CD4-positive, CD25-positive, alpha-beta regulatory T cell (primary cell): ENCODE data around the gene TSHR. TPM values are rescaled to one million over a fixed set of nuclear protein-coding genes. Genes with fewer than 3 reads are reported as not detected.

Experiments
- ATAC-seq, 2 donors: fragments of 150-1000 bp; cut with Tn5 transposase; one replicate each; pipeline ENCODE4 v1.10.0; 2021; ENCODE audit warnings: low read depth in 2 of 2, moderate number of reproducible peaks in 2 of 2, moderate library complexity in 1 of 2
- DNase-seq, 3 donors: peaks; one replicate each; pipeline versions ENCODE4 v3.0.0 to v3.0.0-alpha.2; 2012 to 2022; ENCODE audit warnings: mixed read lengths in 1 of 3
- H3K27ac ChIP-seq: one replicate; pipeline ENCODE4 v1.7.0; 2013; ENCODE audit warnings: mild to moderate bottlenecking, low read length; ENCODE audit not compliant: insufficient read depth, poor library complexity, severe bottlenecking
- H3K27me3 ChIP-seq: one replicate; pipeline ENCODE4 v1.7.0; 2013; ENCODE audit warnings: low read length; ENCODE audit not compliant: control insufficient read depth, insufficient read depth
- H3K36me3 ChIP-seq: one replicate; pipeline ENCODE4 v1.7.0; 2013; ENCODE audit warnings: mild to moderate bottlenecking, low read length, moderate library complexity; ENCODE audit not compliant: control insufficient read depth, insufficient read depth
- H3K4me1 ChIP-seq: 2 replicates; pipeline ENCODE4 v1.7.0; 2013; ENCODE audit warnings: mild to moderate bottlenecking, low read length; ENCODE audit not compliant: insufficient read depth, control insufficient read depth, poor library complexity, severe bottlenecking
- H3K4me3 ChIP-seq: one replicate; pipeline ENCODE4 v1.7.0; 2013; ENCODE audit warnings: low read depth, mild to moderate bottlenecking, low read length, moderate library complexity
- H3K9me3 ChIP-seq, 2 experiments: 1 replicate in 1 of 2; 2 replicates in 1 of 2; pipeline ENCODE4 v1.7.0; 2013; ENCODE audit warnings: low read length in 2 of 2, mild to moderate bottlenecking in 1 of 2, moderate library complexity in 1 of 2; ENCODE audit not compliant: control insufficient read depth in 2 of 2
- H3K27ac Mint-ChIP-seq, 3 donors: one replicate each; pipeline ENCODE4 v1.8.0; 2020 to 2022; ENCODE audit warnings: mild to moderate bottlenecking in 3 of 3, mixed read lengths in 3 of 3, moderate library complexity in 2 of 3
- H3K27me3 Mint-ChIP-seq: one replicate; pipeline ENCODE4 v1.8.0; 2022; ENCODE audit warnings: mild to moderate bottlenecking, mixed read lengths
- H3K36me3 Mint-ChIP-seq: one replicate; pipeline ENCODE4 v1.8.0; 2020; ENCODE audit warnings: mixed read lengths
- H3K4me1 Mint-ChIP-seq, 4 donors: one replicate each; pipeline ENCODE4 v1.8.0; 2020 to 2022; ENCODE audit warnings: mixed read lengths in 4 of 4, mild to moderate bottlenecking in 1 of 4
- H3K4me3 Mint-ChIP-seq, 4 donors: one replicate each; pipeline ENCODE4 v1.8.0; 2020 to 2022; ENCODE audit warnings: mild to moderate bottlenecking in 4 of 4, mixed read lengths in 4 of 4, moderate library complexity in 3 of 4
- H3K9me3 Mint-ChIP-seq, 7 donors: one replicate each; pipeline ENCODE4 v1.8.0; 2020 to 2022; ENCODE audit warnings: mixed read lengths in 7 of 7, mild to moderate bottlenecking in 3 of 7, moderate library complexity in 2 of 7
- polyA plus RNA-seq, 4 donors: library from polyadenylated mRNA; unstranded; fragments of 300-500 nt; fragmentation: Illumina TruSeq; gene quantifications; one replicate each; pipeline ENCODE4 v1.2.3, GENCODE V29; 2021
- total RNA-seq: library from RNA; stranded (reverse); gene quantifications from one replicate; pipeline ENCODE4 v1.2.3, GENCODE V29; 2022

TSHR gene
- total and polyA plus RNA-seq, 5 donors from 2014 or later: 4.4 to 19.3 (median 16.0) TPM

DNA sequence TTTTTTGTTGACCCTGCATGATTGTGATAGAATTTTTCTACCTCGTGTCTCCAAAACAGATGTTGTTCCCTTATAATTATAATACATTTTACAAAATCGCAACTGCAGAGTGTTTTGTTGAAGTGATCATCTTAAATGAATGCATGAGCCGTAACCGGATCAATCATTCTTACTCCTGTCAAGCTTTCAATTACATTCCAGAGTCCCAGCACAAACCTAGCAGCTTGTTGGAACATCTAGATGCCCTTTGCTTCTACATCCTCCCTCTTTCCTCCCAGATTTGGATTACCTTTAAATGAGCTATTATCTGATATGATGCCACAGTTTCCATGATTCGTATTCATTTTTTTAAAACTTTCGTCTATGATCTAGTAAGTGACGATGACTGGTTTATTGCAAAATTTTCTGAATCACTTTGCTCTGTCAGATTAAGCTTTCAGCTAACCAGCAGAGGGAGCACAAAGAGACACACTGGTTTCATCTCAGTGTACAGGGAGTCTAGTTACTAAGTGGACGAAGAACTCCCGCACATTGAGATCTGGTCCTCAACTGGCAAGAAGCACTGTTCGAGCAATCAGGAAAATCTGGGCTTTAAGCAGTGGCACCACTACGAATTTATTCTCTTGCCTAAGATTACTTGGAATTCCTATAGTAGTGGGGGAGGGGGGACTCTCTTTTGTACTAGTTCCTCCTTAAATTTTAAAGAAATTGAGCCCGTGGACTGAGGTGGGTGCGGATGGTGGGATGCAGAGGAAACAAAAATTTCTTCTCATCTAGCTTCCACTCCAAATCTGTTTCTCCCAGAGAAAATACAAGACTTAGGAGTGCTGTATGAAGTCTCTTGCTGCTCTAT, 40.9 kb downstream of the TSHR start:
- Histone ChIP-seq H3K4me1 (no peaks in the 10 kb centered on the region), H3K9me3 (no peaks in the 10 kb centered on the region), H3K4me3 (peak overlapping the region; percentile 42), H3K36me3 (no peaks in the 10 kb centered on the region), H3K27me3 (peaks cover 4% of the 10 kb centered on the region), H3K27ac (no peak overlapping the region)
- Mint-ChIP-seq H3K27me3 (peaks cover 9% of the 10 kb centered on the region), H3K27ac (no peak overlapping the region), H3K4me1 (peaks cover 0 to 6% (median 5%) of the 10 kb centered on the region in 4 donors), H3K4me3 (no peak overlapping the region), H3K9me3 (no peaks in the 10 kb centered on the region), H3K36me3 (peaks cover 3% of the 10 kb centered on the region)
- peak; percentile 64 to 75 for ATAC-seq
- peak; percentile 13 to 74 (median 55) for DNase-seq

DNA sequence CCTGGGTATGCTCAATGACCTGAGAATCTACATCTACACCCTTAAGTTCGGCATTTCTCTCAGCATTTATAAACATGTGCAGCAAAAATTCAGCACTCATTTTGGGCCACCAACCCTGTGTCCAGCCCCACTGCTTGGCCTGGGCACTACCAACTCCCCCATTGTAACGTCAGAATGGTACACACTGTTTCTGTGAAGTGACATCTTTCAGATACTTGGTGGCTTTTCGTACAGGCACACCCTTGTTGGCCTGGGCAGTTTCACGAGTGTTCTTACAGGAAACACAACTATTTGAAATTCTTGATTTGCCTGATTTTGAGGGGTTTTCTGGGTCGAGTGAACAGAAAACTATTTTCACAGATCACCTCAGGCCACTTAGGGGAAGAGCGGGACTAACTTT, 46.0 kb downstream of the TSHR start:
- no peaks in the 10 kb centered on the region for H3K4me1 ChIP-seq
- DNase-seq: no peak
- H3K9me3 Mint-ChIP-seq: no peaks in the 10 kb centered on the region
- no peak overlapping the region for H3K4me3 ChIP-seq
- H3K36me3 ChIP-seq: no peaks in the 10 kb centered on the region
- H3K27ac Mint-ChIP-seq: no peak overlapping the region
- no peaks in the 10 kb centered on the region for H3K36me3 Mint-ChIP-seq
- no peak overlapping the region for H3K27ac ChIP-seq
- peaks cover 4% of the 10 kb centered on the region for H3K27me3 ChIP-seq
- H3K4me1 Mint-ChIP-seq: peaks cover 0 to under 1% (median 0%) of the 10 kb centered on the region in 4 donors
- no peak overlapping the region for H3K4me3 Mint-ChIP-seq
- no peaks in the 10 kb centered on the region for H3K9me3 ChIP-seq
- peaks cover 5% of the 10 kb centered on the region for H3K27me3 Mint-ChIP-seq
- ATAC-seq: no peak

DNA sequence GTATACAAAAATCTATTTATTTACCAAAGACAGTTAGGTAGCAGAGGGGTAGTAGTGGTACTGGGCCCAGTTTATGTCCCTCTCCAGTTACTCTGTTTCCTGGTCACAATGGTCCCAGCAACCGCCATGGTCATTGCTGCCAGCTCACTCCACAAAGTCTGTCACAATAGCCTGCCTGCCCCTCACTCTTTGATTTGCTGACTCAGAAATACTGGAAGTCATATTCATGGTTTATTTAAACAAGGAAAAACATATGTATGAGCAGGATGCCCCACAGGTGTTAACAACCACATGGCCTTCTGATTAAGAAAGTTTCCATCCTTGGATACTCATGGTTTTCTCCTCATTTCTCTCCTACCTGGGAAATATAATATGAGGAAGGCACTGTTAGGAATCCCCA, 49.2 kb downstream of the TSHR start:
- no peaks in the 10 kb centered on the region for H3K36me3 ChIP-seq
- H3K27ac ChIP-seq: no peak overlapping the region
- no peaks in the 10 kb centered on the region for H3K27me3 ChIP-seq
- no peaks in the 10 kb centered on the region for H3K9me3 Mint-ChIP-seq
- ATAC-seq: no peak
- H3K27me3 Mint-ChIP-seq: peaks cover 5% of the 10 kb centered on the region
- H3K27ac Mint-ChIP-seq: no peak overlapping the region
- no peaks in the 10 kb centered on the region for H3K4me1 ChIP-seq
- H3K36me3 Mint-ChIP-seq: no peaks in the 10 kb centered on the region
- H3K4me3 ChIP-seq: no peak overlapping the region
- DNase-seq: no peak
- H3K4me3 Mint-ChIP-seq: no peak overlapping the region
- H3K4me1 Mint-ChIP-seq: no peaks in the 10 kb centered on the region
- H3K9me3 ChIP-seq: no peaks in the 10 kb centered on the region

DNA sequence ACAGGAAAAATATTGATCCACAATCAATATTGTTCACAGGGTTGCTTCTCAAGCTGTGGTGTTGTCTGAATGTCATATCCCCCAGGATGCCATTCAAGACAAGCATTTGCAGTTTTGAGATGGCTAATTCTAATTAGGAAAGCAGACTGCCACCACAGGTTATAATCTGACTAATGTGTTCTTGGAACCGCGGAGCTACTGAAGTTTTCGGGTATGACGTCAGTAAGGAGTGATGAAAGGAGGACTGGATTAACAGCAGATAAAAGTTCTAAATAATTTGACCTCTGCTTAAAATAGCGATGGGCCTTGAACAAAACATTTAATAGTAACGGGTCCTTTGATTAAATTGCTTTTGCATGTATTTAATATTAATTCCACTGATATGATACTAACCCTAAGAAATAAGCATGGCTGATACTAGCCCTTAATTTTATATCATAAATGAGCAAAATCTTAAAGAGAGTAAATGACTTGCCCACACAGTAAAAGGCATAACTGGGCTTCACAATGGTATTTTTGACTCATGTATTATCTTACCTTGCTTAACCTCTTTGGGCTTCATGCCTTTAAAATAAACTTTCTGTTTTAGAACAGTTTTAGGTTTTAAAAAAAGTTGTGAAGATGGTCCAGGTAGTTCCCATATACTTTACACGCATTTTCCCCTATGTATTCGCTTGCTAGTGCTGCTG, 50.3 kb downstream of the TSHR start:
- Histone ChIP-seq H3K27me3 (no peaks in the 10 kb centered on the region), H3K36me3 (no peaks in the 10 kb centered on the region), H3K4me3 (no peak overlapping the region), H3K4me1 (no peaks in the 10 kb centered on the region), H3K9me3 (no peaks in the 10 kb centered on the region), H3K27ac (no peak overlapping the region)
- H3K4me3 Mint-ChIP-seq: no peak overlapping the region
- H3K27me3 Mint-ChIP-seq: peaks cover 1% of the 10 kb centered on the region
- H3K36me3 Mint-ChIP-seq: no peaks in the 10 kb centered on the region
- H3K9me3 Mint-ChIP-seq: no peaks in the 10 kb centered on the region
- H3K4me1 Mint-ChIP-seq: no peaks in the 10 kb centered on the region
- DNase-seq (no peak), ATAC-seq (no peak)
- H3K27ac Mint-ChIP-seq: no peak overlapping the region

DNA sequence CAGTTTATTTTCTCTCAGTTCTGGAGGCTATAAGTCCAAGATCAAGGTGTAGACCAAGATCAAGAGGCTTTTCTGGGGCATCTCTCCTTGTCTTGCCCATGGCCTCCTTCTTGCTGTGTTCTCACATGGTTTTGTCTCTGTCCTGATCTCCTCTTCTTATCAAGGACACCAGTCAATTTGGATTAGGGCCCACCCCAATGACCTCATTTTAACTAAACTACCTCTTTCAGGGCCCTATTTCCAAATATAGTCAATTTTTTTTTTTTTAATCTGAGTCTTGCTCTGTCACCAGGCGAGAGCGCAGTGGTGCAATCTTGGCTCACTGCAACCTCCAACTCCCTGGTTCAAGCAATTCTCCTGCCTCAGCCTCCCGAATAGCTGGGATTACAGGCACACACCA, 50.8 kb downstream of the TSHR start:
- ATAC-seq: no peak

DNA sequence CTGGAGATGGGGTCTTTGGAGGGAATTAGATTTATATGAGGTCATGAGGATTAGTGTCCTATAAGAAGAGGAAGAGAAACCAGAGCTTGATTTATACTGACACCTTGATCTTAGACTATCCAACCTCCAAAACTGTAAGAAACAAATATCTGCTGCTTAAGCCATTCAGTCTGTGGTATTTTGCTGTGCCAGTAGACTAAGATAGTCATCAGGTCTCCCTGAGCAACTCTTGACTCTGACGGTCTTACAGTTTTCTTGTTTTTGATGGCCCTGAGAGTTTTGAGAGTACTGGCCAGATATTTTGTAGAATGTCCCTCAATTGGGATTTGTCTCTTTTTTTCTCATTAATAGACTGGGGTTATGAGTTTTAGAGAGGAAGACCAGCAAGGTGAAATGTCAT, 51.7 kb downstream of the TSHR start:
- no peak overlapping the region for H3K4me3 Mint-ChIP-seq
- Histone ChIP-seq H3K4me1 (no peaks in the 10 kb centered on the region), H3K27me3 (no peaks in the 10 kb centered on the region), H3K36me3 (no peaks in the 10 kb centered on the region), H3K27ac (no peak overlapping the region), H3K4me3 (no peak overlapping the region), H3K9me3 (no peaks in the 10 kb centered on the region)
- no peaks in the 10 kb centered on the region for H3K4me1 Mint-ChIP-seq
- DNase-seq (no peak), ATAC-seq (no peak)
- H3K36me3 Mint-ChIP-seq: no peaks in the 10 kb centered on the region
- H3K9me3 Mint-ChIP-seq: no peaks in the 10 kb centered on the region
- H3K27ac Mint-ChIP-seq: no peak overlapping the region
- no peaks in the 10 kb centered on the region for H3K27me3 Mint-ChIP-seq

More for the DNA sequence above, 50.8 kb downstream of the TSHR start:
- no peaks in the 10 kb centered on the region for H3K36me3 Mint-ChIP-seq
- H3K4me3 Mint-ChIP-seq: no peak overlapping the region
- Histone ChIP-seq H3K36me3 (no peaks in the 10 kb centered on the region), H3K4me1 (no peaks in the 10 kb centered on the region), H3K27me3 (no peaks in the 10 kb centered on the region), H3K9me3 (no peaks in the 10 kb centered on the region), H3K27ac (no peak overlapping the region), H3K4me3 (no peak overlapping the region)
- no peak for DNase-seq
- H3K27me3 Mint-ChIP-seq: no peaks in the 10 kb centered on the region
- no peaks in the 10 kb centered on the region for H3K4me1 Mint-ChIP-seq
- no peaks in the 10 kb centered on the region for H3K9me3 Mint-ChIP-seq
- H3K27ac Mint-ChIP-seq: no peak overlapping the region

DNA sequence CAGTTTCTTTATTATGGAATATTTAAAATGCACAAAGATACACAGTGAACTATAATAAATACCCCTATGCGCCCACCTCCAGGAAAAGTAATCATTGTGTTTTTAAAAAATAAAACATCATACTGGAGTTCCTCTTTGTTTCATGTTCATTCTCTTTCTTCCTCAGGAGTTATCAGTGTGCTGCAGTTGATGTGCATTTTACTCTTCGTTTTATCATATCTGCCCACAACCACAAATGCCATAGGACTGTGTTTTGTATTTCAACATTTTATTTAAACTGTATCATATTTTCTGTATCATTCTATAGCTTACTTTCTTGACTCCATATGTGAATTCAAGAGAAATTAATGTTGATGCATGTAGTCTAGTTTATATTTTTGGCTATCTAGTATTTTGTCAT, 53.9 kb downstream of the TSHR start:
- H3K4me3 ChIP-seq: no peak overlapping the region
- no peaks in the 10 kb centered on the region for H3K4me1 Mint-ChIP-seq
- H3K27ac Mint-ChIP-seq: no peak overlapping the region
- no peak for DNase-seq
- H3K4me3 Mint-ChIP-seq: no peak overlapping the region
- no peak overlapping the region for H3K27ac ChIP-seq
- peaks cover 1% of the 10 kb centered on the region for H3K36me3 Mint-ChIP-seq
- no peaks in the 10 kb centered on the region for H3K27me3 Mint-ChIP-seq
- H3K4me1 ChIP-seq: no peaks in the 10 kb centered on the region
- ATAC-seq: no peak
- peaks cover 0 to 9% (median 0%) of the 10 kb centered on the region in 7 donors for H3K9me3 Mint-ChIP-seq
- H3K27me3 ChIP-seq: no peaks in the 10 kb centered on the region
- H3K36me3 ChIP-seq: no peaks in the 10 kb centered on the region
- peaks cover 0 to 2% of the 10 kb centered on the region in 2 experiments for H3K9me3 ChIP-seq
